H54 (cell line): Measurements from ENCODE around the gene PRDM15.

Experiments
- DNase-seq: peaks from one replicate; pipeline ENCODE4 v3.0.0; 2011; ENCODE audit warnings: low spot score, mixed read lengths; ENCODE audit not compliant: insufficient read length
- FAIRE-seq: peaks from 3 replicates; lab custom pipeline; 2011; peaks lifted over from hg19 to GRCh38; lab: Jason Lieb, UNC
- POLR2A ChIP-seq: IDR thresholded peaks from 2 replicates; pipeline ENCODE4 v1.6.1; 2011; ENCODE audit warnings: low read depth, mild to moderate bottlenecking, low read length

Gene PRDM15

GRCh38 chr21:41821081-41821755 lies 57.9 kb downstream of the PRDM15 start:
- DNase-seq, result peak; percentile 47
- FAIRE-seq, result no peak
- TF ChIP-seq POLR2A, result no peak

GRCh38 chr21:41820384-41821080 lies 58.6 kb downstream of the PRDM15 start:
- DNase-seq, result no peak
- FAIRE-seq, result no peak
- TF ChIP-seq POLR2A, result no peak

GRCh38 chr21:41819856-41820281 lies 59.3 kb downstream of the PRDM15 start:
- DNase-seq (no peak), FAIRE-seq (no peak)
- no peak for TF ChIP-seq POLR2A

- no peak for FAIRE-seq
- no peak for TF ChIP-seq POLR2A
- DNase-seq, result no peak
Observed at GRCh38 chr21:41819236-41819855, 59.8 kb downstream of the PRDM15 start.

GRCh38 chr21:41817877-41818855 lies 61.0 kb downstream of the PRDM15 start:
- FAIRE-seq (no peak), DNase-seq (no peak)
- no peak for TF ChIP-seq POLR2A

GRCh38 chr21:41817228-41817627 lies 61.9 kb downstream of the PRDM15 start:
- peak; percentile 6 for FAIRE-seq
- no peak for TF ChIP-seq POLR2A

GRCh38 chr21:41816583-41817165 lies 62.5 kb downstream of the PRDM15 start:
- DNase-seq (peak; percentile 47), FAIRE-seq (no peak)
- TF ChIP-seq POLR2A, result no peak

More at GRCh38 chr21:41817228-41817627, 61.9 kb downstream of the PRDM15 start:
- DNase-seq, result peak; percentile 83

- FAIRE-seq, result no peak
Observed at GRCh38 chr21:41815652-41816582, 63.2 kb downstream of the PRDM15 start.

GRCh38 chr21:41813226-41813625 lies 65.9 kb downstream of the PRDM15 start:
- no peak for FAIRE-seq
- DNase-seq, result no peak
- TF ChIP-seq POLR2A, result no peak

More at GRCh38 chr21:41815652-41816582, 63.2 kb downstream of the PRDM15 start:
- DNase-seq, result no peak
- no peak for TF ChIP-seq POLR2A

GRCh38 chr21:41812679-41813078 lies 66.5 kb downstream of the PRDM15 start:
- FAIRE-seq (no peak), DNase-seq (no peak)
- TF ChIP-seq POLR2A, result no peak

GRCh38 chr21:41810597-41810932 lies 68.6 kb downstream of the PRDM15 start:
- no peak for TF ChIP-seq POLR2A
- no peak for DNase-seq
- no peak for FAIRE-seq
